ENCODE results near the gene NKX1-1. TPM values are rescaled to one million over a fixed set of nuclear protein-coding genes. Genes with fewer than 3 reads are reported as not detected.

Gene NKX1-1
- total and polyA plus RNA-seq, 9 donors, result not detected

DNA sequence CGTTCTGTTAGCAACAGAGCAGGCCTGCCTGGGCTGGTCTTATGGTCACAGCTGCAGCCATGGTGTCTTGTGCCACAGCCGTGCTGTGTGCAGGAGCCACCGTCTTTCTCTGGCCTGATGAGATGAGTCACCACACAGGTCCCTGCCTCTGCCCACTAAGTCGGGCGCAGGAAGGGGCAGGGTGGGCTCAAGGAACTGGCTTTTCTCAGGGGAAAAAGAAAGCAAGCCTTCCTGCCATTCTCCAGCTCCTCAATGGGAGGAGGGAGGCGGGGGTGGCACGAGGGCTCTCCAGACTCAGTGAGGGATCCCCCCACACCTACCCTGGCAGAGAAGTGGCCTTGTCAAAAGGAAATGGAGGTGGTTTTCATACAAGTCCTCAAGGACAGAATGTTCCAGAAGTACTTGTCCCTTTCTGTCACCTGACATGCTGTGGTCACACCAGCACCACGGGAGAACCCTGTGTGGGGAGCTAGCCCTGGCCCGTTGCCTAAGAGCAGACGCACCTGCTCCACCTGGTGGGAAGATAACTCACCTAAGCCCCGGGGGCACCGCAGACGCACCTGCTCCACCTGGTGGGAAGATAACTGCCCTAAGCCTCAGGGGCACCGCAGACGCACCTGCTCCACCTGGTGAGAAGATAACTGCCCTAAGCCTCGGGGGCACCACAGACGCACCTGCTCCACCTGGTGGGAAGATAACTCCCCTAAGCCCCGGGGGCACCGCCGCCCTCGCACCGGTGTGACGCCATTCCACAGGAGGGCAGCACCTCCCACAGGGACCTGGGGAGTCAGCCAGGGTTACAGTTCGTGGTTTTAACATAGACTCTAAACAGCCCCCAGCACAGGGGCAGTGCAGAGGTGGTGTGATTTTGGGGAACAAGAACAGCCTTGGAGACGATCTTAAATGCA lies 40.7 kb downstream of the NKX1-1 start:
- 74% methylated on average over 14 of the region's 25 CpGs for WGBS (ENCODE audit: insufficient coverage)
- no peak for DNase-seq

DNA sequence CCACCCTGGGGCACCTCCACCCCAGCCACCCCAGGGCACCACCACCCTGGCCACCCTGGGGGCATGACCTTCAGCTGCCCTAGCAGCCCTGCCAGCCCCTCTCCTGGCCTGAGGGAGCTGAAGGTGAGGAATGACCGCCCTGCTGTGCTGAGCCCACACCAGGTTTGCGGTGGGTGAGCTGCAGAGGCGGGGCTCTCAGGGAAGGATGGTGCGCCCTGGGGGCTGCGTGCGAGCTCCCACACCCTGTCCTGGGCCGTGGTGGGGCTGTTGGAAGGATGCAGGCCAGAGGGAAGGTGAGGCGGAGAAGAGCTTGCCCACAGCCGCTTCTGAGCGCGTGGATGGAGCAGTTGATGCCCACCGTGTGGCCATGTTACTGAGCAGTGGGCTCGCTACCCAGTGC lies 41.5 kb downstream of the NKX1-1 start:
- peaks cover 9% of the 10 kb centered on the region for H3K36me3 ChIP-seq (ENCODE audit: control insufficient read depth, insufficient read depth, low read length)
- no peaks in the 10 kb centered on the region for H3K9me3 ChIP-seq (replicated peaks; ENCODE audit: control insufficient read depth, low read depth, low read length)
- H3K4me3 ChIP-seq (ENCODE audit: low read length), result no peak overlapping the region
- H3K27ac ChIP-seq (ENCODE audit: low read length), result no peak overlapping the region
- no peaks in the 10 kb centered on the region for H3K4me1 ChIP-seq (ENCODE audit: control insufficient read depth, insufficient read depth, low read length)
- H3K27me3 ChIP-seq (ENCODE audit: control insufficient read depth, insufficient read depth, low read length), result no peaks in the 10 kb centered on the region
- 95% methylated on average over 11 of the region's 13 CpGs for WGBS (ENCODE audit: insufficient coverage)
- no peak for DNase-seq

More for the DNA sequence above, 40.7 kb downstream of the NKX1-1 start:
- Histone ChIP-seq H3K9me3 (replicated peaks; ENCODE audit: control insufficient read depth, low read depth, low read length) (no peaks in the 10 kb centered on the region), H3K4me1 (ENCODE audit: control insufficient read depth, insufficient read depth, low read length) (no peaks in the 10 kb centered on the region), H3K36me3 (ENCODE audit: control insufficient read depth, insufficient read depth, low read length) (peaks cover 9% of the 10 kb centered on the region), H3K4me3 (ENCODE audit: low read length) (no peak overlapping the region), H3K27ac (ENCODE audit: low read length) (no peak overlapping the region), H3K27me3 (ENCODE audit: control insufficient read depth, insufficient read depth, low read length) (no peaks in the 10 kb centered on the region)

DNA sequence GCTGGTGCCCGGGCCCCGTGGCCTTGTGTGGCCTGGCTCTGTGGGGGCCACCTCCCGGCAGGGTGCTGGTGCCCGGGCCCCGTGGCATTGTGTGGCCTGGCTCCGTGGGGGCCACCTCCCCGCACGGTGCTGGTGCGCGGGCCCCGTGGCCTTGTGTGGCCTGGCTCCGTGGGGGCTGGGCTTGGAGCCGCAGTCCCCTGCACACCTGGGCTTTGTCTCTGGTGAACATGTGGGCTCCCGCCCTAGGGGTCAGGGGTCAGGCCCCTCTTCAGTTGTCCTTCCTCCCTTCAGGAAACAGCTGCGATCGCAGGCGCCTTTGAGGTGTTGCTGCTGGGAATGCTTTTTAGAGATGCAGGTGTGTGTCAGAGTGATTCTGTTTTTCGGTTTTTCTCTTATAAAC lies 42.0 kb downstream of the NKX1-1 start:
- Histone ChIP-seq H3K9me3 (replicated peaks; ENCODE audit: control insufficient read depth, low read depth, low read length) (no peaks in the 10 kb centered on the region), H3K36me3 (ENCODE audit: control insufficient read depth, insufficient read depth, low read length) (peaks cover 9% of the 10 kb centered on the region), H3K27me3 (ENCODE audit: control insufficient read depth, insufficient read depth, low read length) (no peaks in the 10 kb centered on the region), H3K27ac (ENCODE audit: low read length) (no peak overlapping the region), H3K4me1 (ENCODE audit: control insufficient read depth, insufficient read depth, low read length) (no peaks in the 10 kb centered on the region), H3K4me3 (ENCODE audit: low read length) (no peak overlapping the region)
- no peak for DNase-seq
- WGBS (ENCODE audit: insufficient coverage), result 74% methylated on average over 9 of the region's 18 CpGs

- H3K36me3 ChIP-seq (ENCODE audit: control insufficient read depth, insufficient read depth, low read length), result peaks cover 9% of the 10 kb centered on the region
- no peak for DNase-seq
- H3K4me1 ChIP-seq (ENCODE audit: control insufficient read depth, insufficient read depth, low read length), result no peaks in the 10 kb centered on the region
- 71% methylated on average over 6 of the region's 11 CpGs for WGBS (ENCODE audit: insufficient coverage)
- no peak overlapping the region for H3K27ac ChIP-seq (ENCODE audit: low read length)
- no peak overlapping the region for H3K4me3 ChIP-seq (ENCODE audit: low read length)
- H3K9me3 ChIP-seq (replicated peaks; ENCODE audit: control insufficient read depth, low read depth, low read length), result no peaks in the 10 kb centered on the region
- H3K27me3 ChIP-seq (ENCODE audit: control insufficient read depth, insufficient read depth, low read length), result no peaks in the 10 kb centered on the region
Measured at GRCh38 chr4:1363513-1363912, 42.7 kb downstream of the NKX1-1 start.

- no peak overlapping the region for H3K27ac ChIP-seq (ENCODE audit: low read length)
- peaks cover 10% of the 10 kb centered on the region for H3K36me3 ChIP-seq (ENCODE audit: control insufficient read depth, insufficient read depth, low read length)
- 88% methylated on average over 16 of the region's 17 CpGs for WGBS (ENCODE audit: insufficient coverage)
- no peak overlapping the region for H3K4me3 ChIP-seq (ENCODE audit: low read length)
- DNase-seq, result no peak
- H3K9me3 ChIP-seq (replicated peaks; ENCODE audit: control insufficient read depth, low read depth, low read length), result no peaks in the 10 kb centered on the region
- H3K4me1 ChIP-seq (ENCODE audit: control insufficient read depth, insufficient read depth, low read length), result no peaks in the 10 kb centered on the region
- H3K27me3 ChIP-seq (ENCODE audit: control insufficient read depth, insufficient read depth, low read length), result no peaks in the 10 kb centered on the region
Measured at GRCh38 chr4:1362521-1362920, 43.7 kb downstream of the NKX1-1 start.

GRCh38 chr4:1362046-1362445 lies 44.2 kb downstream of the NKX1-1 start:
- H3K4me3 ChIP-seq (ENCODE audit: low read length), result no peak overlapping the region
- no peaks in the 10 kb centered on the region for H3K4me1 ChIP-seq (ENCODE audit: control insufficient read depth, insufficient read depth, low read length)
- WGBS (ENCODE audit: insufficient coverage), result 88% methylated on average over 4 of the region's 10 CpGs

GRCh38 chr4:1361431-1361830 lies 44.8 kb downstream of the NKX1-1 start:
- Histone ChIP-seq H3K27me3 (ENCODE audit: control insufficient read depth, insufficient read depth, low read length) (no peaks in the 10 kb centered on the region), H3K4me3 (ENCODE audit: low read length) (no peak overlapping the region), H3K4me1 (ENCODE audit: control insufficient read depth, insufficient read depth, low read length) (no peaks in the 10 kb centered on the region), H3K36me3 (ENCODE audit: control insufficient read depth, insufficient read depth, low read length) (peaks cover 15% of the 10 kb centered on the region), H3K9me3 (replicated peaks; ENCODE audit: control insufficient read depth, low read depth, low read length) (no peaks in the 10 kb centered on the region), H3K27ac (ENCODE audit: low read length) (no peak overlapping the region)
- DNase-seq, result no peak
- 80% methylated on average over 14 of the region's 18 CpGs for WGBS (ENCODE audit: insufficient coverage)

More at GRCh38 chr4:1362046-1362445, 44.2 kb downstream of the NKX1-1 start:
- Histone ChIP-seq H3K9me3 (replicated peaks; ENCODE audit: control insufficient read depth, low read depth, low read length) (no peaks in the 10 kb centered on the region), H3K27me3 (ENCODE audit: control insufficient read depth, insufficient read depth, low read length) (no peaks in the 10 kb centered on the region), H3K36me3 (ENCODE audit: control insufficient read depth, insufficient read depth, low read length) (peaks cover 14% of the 10 kb centered on the region), H3K27ac (ENCODE audit: low read length) (no peak overlapping the region)
- DNase-seq, result no peak

DNA sequence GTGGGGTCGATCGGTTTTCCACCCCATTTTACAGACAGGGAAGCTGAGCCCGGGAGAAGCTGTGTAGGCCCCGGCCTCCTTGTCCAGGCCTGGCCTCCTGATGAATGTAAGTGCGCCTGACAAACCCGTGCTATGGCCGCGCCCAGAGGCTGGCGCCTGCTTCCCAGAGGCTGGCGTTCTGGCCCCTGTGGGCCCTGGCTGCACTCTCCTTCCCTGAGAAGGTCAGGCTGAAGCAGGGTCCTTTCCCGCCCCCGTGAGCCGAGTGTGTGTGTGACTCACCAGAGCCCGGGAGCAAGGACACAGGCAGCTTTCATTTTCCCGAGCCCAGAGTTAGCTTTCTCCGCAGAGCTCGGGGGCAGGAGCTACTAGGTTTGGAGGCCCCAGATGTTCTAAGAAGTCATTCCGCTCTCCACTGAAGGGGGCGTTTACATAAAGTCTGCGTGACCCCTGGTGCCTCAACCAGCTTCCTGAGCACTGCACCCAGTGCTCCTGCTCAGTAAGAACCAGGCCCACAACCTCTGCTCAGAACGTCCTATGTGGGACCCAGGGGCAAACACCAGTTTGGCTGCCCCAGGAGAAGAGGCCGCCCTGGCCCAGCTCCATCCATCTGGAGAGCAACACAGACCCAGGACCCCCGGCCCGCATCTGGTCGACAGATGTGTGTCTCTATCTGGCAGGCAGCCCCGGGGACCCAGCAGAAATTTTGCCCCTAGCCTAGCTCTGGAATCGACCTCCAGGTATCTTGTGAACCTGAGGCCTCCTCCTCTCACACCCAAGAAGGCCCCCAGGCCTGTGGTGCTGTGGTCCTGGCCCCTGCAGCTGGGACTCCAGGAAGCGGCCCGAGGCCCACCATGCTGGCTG lies 45.6 kb downstream of the NKX1-1 start:
- WGBS (ENCODE audit: insufficient coverage), result 65% methylated on average over 28 of the region's 29 CpGs
- Histone ChIP-seq H3K9me3 (replicated peaks; ENCODE audit: control insufficient read depth, low read depth, low read length) (no peaks in the 10 kb centered on the region), H3K27ac (ENCODE audit: low read length) (no peak overlapping the region), H3K27me3 (ENCODE audit: control insufficient read depth, insufficient read depth, low read length) (no peaks in the 10 kb centered on the region), H3K4me1 (ENCODE audit: control insufficient read depth, insufficient read depth, low read length) (no peaks in the 10 kb centered on the region), H3K4me3 (ENCODE audit: low read length) (no peak overlapping the region), H3K36me3 (ENCODE audit: control insufficient read depth, insufficient read depth, low read length) (peaks cover 13% of the 10 kb centered on the region)
- DNase-seq, result no peak

DNA sequence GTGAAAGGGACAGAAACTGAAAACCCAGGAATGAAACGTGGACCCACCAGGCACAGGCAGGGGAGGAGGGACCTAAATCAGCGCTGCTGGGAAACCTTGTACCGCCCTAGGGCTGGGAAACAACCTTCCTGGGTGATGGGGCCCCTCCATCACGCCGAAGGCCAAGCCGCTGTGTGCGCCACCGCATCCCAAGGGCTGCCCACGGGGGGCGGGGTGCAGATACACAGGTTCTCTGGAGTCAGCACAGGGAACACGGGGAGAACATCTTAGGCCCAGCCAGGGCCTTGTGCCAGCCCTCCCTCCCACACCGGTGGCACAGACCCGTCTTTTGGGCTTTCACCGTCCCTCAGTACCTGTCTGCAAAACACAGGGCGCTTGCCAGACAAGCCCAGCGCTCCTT lies 46.3 kb downstream of the NKX1-1 start:
- 90% methylated on average over 16 of the region's 16 CpGs for WGBS (ENCODE audit: insufficient coverage)
- Histone ChIP-seq H3K27me3 (ENCODE audit: control insufficient read depth, insufficient read depth, low read length) (no peaks in the 10 kb centered on the region), H3K9me3 (replicated peaks; ENCODE audit: control insufficient read depth, low read depth, low read length) (no peaks in the 10 kb centered on the region), H3K4me3 (ENCODE audit: low read length) (no peak overlapping the region), H3K36me3 (ENCODE audit: control insufficient read depth, insufficient read depth, low read length) (peaks cover 20% of the 10 kb centered on the region), H3K27ac (ENCODE audit: low read length) (no peak overlapping the region), H3K4me1 (ENCODE audit: control insufficient read depth, insufficient read depth, low read length) (no peaks in the 10 kb centered on the region)
- DNase-seq, result no peak

DNA sequence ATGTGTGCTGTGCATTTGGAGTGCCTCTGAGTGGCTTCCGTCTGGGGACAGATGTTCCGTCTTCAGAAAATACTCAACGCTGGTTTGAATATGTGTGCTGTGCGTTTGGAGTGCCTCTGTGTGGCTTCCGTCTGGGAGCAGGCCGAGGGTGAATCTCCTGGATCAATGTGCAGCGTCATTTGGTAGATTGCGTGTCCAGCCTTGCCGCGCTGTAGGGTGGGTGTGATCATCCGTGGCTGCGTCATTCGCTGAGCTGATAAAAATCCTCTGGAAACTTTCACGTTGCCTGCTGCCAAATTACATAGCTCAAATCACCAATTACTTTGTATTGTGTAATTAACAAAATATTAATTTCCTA lies 47.1 kb downstream of the NKX1-1 start:
- DNase-seq, result no peak
- 72% methylated on average over 3 of the region's 14 CpGs for WGBS (ENCODE audit: insufficient coverage)
- H3K4me3 ChIP-seq (ENCODE audit: low read length), result no peak overlapping the region
- H3K36me3 ChIP-seq (ENCODE audit: control insufficient read depth, insufficient read depth, low read length), result peaks cover 25% of the 10 kb centered on the region
- H3K9me3 ChIP-seq (replicated peaks; ENCODE audit: control insufficient read depth, low read depth, low read length), result no peaks in the 10 kb centered on the region
- H3K27ac ChIP-seq (ENCODE audit: low read length), result no peak overlapping the region
- H3K27me3 ChIP-seq (ENCODE audit: control insufficient read depth, insufficient read depth, low read length), result no peaks in the 10 kb centered on the region
- H3K4me1 ChIP-seq (ENCODE audit: control insufficient read depth, insufficient read depth, low read length), result no peaks in the 10 kb centered on the region

All from muscle of leg (tissue), 11 donors.